ENCODE data around the gene URM1.

DNA sequence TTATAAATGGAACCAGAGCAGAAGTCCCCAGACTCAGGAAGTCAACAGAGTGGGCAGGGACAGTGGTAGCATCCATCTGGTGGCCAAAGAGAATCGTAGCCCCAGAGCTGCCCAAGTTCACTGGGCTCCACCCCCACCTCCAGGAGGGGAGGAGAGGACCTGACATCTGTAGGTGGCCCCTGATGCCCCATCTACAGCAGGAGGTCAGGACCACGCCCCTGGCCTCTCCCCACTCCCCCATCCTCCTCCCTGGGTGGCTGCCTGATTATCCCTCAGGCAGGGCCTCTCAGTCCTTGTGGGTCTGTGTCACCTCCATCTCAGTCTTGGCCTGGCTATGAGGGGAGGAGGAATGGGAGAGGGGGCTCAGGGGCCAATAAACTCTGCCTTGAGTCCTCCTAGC, 10.3 kb upstream of the URM1 start:
- TF ChIP-seq, protein P1, sequence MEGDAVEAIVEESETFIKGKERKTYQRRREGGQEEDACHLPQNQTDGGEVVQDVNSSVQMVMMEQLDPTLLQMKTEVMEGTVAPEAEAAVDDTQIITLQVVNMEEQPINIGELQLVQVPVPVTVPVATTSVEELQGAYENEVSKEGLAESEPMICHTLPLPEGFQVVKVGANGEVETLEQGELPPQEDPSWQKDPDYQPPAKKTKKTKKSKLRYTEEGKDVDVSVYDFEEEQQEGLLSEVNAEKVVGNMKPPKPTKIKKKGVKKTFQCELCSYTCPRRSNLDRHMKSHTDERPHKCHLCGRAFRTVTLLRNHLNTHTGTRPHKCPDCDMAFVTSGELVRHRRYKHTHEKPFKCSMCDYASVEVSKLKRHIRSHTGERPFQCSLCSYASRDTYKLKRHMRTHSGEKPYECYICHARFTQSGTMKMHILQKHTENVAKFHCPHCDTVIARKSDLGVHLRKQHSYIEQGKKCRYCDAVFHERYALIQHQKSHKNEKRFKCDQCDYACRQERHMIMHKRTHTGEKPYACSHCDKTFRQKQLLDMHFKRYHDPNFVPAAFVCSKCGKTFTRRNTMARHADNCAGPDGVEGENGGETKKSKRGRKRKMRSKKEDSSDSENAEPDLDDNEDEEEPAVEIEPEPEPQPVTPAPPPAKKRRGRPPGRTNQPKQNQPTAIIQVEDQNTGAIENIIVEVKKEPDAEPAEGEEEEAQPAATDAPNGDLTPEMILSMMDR (conservative IDR thresholded peaks at IDR 0.05; ENCODE audit: low read length), result no peak
- no peak for TF ChIP-seq EZH2phosphoT487 (IDR thresholded peaks at IDR 0.05; ENCODE audit: borderline replicate concordance)

Measured in Loucy (cell line).